Ishikawa (cell line): ENCODE measurements around the gene SV2C.

Experiments used
- CREB1 ChIP-seq: IDR thresholded peaks from 2 replicates; pipeline ENCODE4 v1.6.1; 2012; ENCODE audit warnings: low read depth
- EP300 ChIP-seq: IDR thresholded peaks from 2 replicates; pipeline ENCODE4 v1.6.1; 2012; ENCODE audit warnings: borderline replicate concordance

DNA sequence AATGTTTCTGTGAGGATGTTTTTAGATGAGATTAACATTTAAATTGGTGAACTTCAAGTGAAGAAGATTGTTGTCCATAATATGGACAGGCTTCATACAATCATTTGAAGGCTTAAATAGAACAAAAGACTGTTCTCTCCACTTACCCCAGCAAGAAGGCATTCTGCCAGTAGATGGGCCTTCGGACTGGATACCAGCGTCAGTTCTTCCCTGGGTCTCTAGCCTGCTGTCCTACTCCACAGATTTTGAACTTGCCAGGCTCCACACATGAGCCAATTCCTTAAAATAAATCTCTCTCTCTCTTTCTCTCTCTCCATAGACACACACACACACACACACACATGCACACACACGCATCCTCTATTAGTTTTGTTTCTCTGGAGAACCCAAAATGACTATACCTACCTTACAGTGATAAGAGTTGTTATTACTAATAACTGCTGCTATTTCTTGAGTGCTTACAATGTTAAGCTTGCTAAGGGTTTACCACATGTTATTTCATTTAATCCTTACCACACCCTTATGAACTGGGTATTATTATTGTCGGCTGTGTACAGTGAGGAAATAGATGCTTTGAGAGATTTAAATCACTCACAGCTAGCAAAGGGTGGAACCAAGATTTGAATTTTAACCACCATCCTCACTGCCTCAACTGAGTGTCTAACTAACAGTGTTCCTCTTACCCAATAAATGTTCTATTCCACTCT lies 300.1 kb downstream of the SV2C start:
- TF ChIP-seq EP300 (no peak), CREB1 (no peak)
